Measurements from ENCODE around the gene ATG2B. TPM values are rescaled to one million over a fixed set of nuclear protein-coding genes. Genes with fewer than 3 reads are reported as not detected.

The ATG2B gene
- total and polyA plus RNA-seq, 9 of the 15 experiments (the other 6 are each of a cell fraction or from before 2014, with no cell fraction given): 0.83 to 12.9 (median 8.7) TPM

DNA sequence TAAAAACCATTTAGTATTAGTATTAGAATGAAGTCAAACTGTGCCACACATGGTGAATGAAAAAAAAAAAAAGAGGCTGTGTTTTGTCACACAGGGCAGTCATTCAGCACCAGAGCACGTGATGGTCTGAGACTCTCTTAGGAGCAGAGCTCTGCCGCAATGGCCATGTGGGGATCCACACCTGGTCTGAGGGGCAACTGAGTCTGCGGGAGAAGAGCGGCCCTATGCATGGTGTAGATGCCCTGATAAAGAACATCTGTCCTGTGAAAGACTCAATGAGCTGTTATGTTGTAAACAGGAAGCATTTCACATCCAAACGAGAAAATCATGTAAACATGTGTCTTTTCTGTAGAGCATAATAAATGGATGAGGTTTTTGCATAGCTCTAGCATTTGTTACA, 119.4 kb downstream of the ATG2B start:
- no peak overlapping the region for H2AFZ ChIP-seq (ENCODE audit: low read depth, low read length)
- no peaks in the 10 kb centered on the region for H3K4me1 ChIP-seq (replicated peaks in 1 of 2; ENCODE audit: control insufficient read depth in 2 of 2, insufficient read depth in 2 of 2, low read length in 2 of 2)
- H3K9ac ChIP-seq (ENCODE audit: insufficient read depth in 1 of 2, low read depth in 2 of 2, low read length in 2 of 2): no peak overlapping the region
- H3K4me3 ChIP-seq: no peak overlapping the region
- no peaks in the 10 kb centered on the region for H3K79me2 ChIP-seq (ENCODE audit: control insufficient read depth, insufficient read depth, low read length)
- no TSS peak for BruUV-seq (replicated peaks)
- ATAC-seq (no peak), DNase-seq (ENCODE audit: extremely low read depth in 1 of 4, low spot score in 3 of 4) (no peak), FAIRE-seq (no peak)
- in situ Hi-C loops (cut with MboI) (no loop called here), intact Hi-C loops (cut with micrococcal nuclease) (no loop called here)
- WGBS (ENCODE audit: insufficient coverage, low coverage, missing lambda C conversion rate): 0% methylated on average over 3 of the region's 5 CpGs
- no peaks in the 10 kb centered on the region for H4K20me1 ChIP-seq (replicated peaks; ENCODE audit: control insufficient read depth, insufficient read depth, low read length)
- H3K27me3 ChIP-seq (ENCODE audit: control insufficient read depth in 2 of 2, insufficient read depth in 2 of 2, low read length in 2 of 2): peaks cover 0 to 16% of the 10 kb centered on the region in 2 experiments; a peak in 3 of 5 replicates
- ChIA-PET CTCF (ENCODE audit: low intra/inter-chr PET ratio) (no interaction called here), POLR2A (no interaction called here)
- H3K4me2 ChIP-seq (ENCODE audit: insufficient read depth, low read length): no peak overlapping the region
- H3K36me3 ChIP-seq (ENCODE audit: control insufficient read depth, insufficient read depth, low read length): no peaks in the 10 kb centered on the region
- no peaks in the 10 kb centered on the region for H3K9me1 ChIP-seq (ENCODE audit: control insufficient read depth, insufficient read depth, low read length)
- H3K9me3 ChIP-seq (replicated peaks; ENCODE audit: control insufficient read depth, insufficient read depth, low read depth, low read length): no peaks in the 10 kb centered on the region
- no peak overlapping the region for H3K27ac ChIP-seq (ENCODE audit: extremely low read depth, low read depth, low read length)
- TF ChIP-seq BRCA1 (IDR thresholded peaks at IDR 0.05) (no peak), BRCA1 (CRISPR knock-in tag; IDR thresholded peaks at IDR 0.05) (no peak), FIP1L1 (IDR thresholded peaks at IDR 0.05; ENCODE audit: low read depth, low read length, poor library complexity, severe bottlenecking) (no peak), ZSCAN32 (CRISPR knock-in tag; IDR thresholded peaks at IDR 0.05) (no peak), ZNF780A (CRISPR knock-in tag; IDR thresholded peaks at IDR 0.05) (no peak), THAP12 (CRISPR knock-in tag; IDR thresholded peaks at IDR 0.05) (no peak)
- TF ChIP-seq, protein P1, sequence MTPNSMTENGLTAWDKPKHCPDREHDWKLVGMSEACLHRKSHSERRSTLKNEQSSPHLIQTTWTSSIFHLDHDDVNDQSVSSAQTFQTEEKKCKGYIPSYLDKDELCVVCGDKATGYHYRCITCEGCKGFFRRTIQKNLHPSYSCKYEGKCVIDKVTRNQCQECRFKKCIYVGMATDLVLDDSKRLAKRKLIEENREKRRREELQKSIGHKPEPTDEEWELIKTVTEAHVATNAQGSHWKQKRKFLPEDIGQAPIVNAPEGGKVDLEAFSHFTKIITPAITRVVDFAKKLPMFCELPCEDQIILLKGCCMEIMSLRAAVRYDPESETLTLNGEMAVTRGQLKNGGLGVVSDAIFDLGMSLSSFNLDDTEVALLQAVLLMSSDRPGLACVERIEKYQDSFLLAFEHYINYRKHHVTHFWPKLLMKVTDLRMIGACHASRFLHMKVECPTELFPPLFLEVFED (CRISPR knock-in tag; conservative IDR thresholded peaks at IDR 0.05): no peak
